ENCODE results near the gene PRELP.

GRCh38 chr1:203504400-203505250, 29.0 kb downstream of the PRELP start:
- no peak for TF ChIP-seq YY1 (IDR thresholded peaks at IDR 0.05; ENCODE audit: insufficient read depth, insufficient read length)
- TF ChIP-seq ZNF274 (IDR thresholded peaks at IDR 0.05; ENCODE audit: low read depth, low read length), result no peak
- TF ChIP-seq SUZ12 (IDR thresholded peaks at IDR 0.05; ENCODE audit: extremely low read depth, insufficient read depth, insufficient read length), result no peak
